GM23248 (cell line): ENCODE data around the gene DDOST. TPM values are rescaled to one million over a fixed set of nuclear protein-coding genes. Genes with fewer than 3 reads are reported as not detected.
"Not testable (repeated sequence)": the region's sequence is repeated elsewhere in the genome, so short reads cannot be mapped to it uniquely, and the experiment has no call there.

Experiments used
- DNase-seq: peaks from one replicate; pipeline ENCODE4 v3.0.0-alpha.2; 2015
- H2AFZ ChIP-seq: fragments of 200-600 bp; sonication (generic); 2 replicates; pipeline ENCODE4 v1.6.1; 2016; ENCODE audit warnings: antibody characterized with exemption
- H3F3A ChIP-seq: fragments of 200-600 bp; sonication (generic); 2 replicates; pipeline ENCODE4 v1.6.1; 2016; ENCODE audit warnings: mild to moderate bottlenecking, antibody characterized with exemption, mixed run types; ENCODE audit not compliant: insufficient read depth
- H3K27ac ChIP-seq: fragments of 200-600 bp; sonication (generic); 2 replicates; pipeline ENCODE4 v1.5.1; 2016; ENCODE audit warnings: mild to moderate bottlenecking
- H3K27me3 ChIP-seq: fragments of 200-600 bp; sonication (generic); replicated peaks from 2 replicates; pipeline ENCODE4 v1.6.1; 2016; ENCODE audit warnings: mild to moderate bottlenecking; ENCODE audit not compliant: insufficient read depth
- H3K36me3 ChIP-seq: fragments of 200-600 bp; sonication (generic); 2 replicates; pipeline ENCODE4 v1.6.1; 2016; ENCODE audit warnings: low read depth, mild to moderate bottlenecking
- H3K4me1 ChIP-seq: fragments of 200-600 bp; sonication (generic); 2 replicates; pipeline ENCODE4 v1.6.1; 2016; ENCODE audit warnings: mild to moderate bottlenecking; ENCODE audit not compliant: insufficient read depth
- H3K4me2 ChIP-seq: fragments of 200-600 bp; sonication (generic); one replicate; pipeline ENCODE4 v1.6.1; 2016; ENCODE audit warnings: mild to moderate bottlenecking; ENCODE audit not compliant: unreplicated experiment
- H3K4me3 ChIP-seq: fragments of 200-600 bp; sonication (generic); 2 replicates; pipeline ENCODE4 v1.5.1; 2016; ENCODE audit warnings: mild to moderate bottlenecking
- H3K79me2 ChIP-seq: fragments of 200-600 bp; sonication (generic); 2 replicates; pipeline ENCODE4 v1.6.1; 2016; ENCODE audit warnings: mild to moderate bottlenecking; ENCODE audit not compliant: insufficient read depth
- H3K9ac ChIP-seq: fragments of 200-600 bp; sonication (generic); 2 replicates; pipeline ENCODE4 v1.6.1; 2016; ENCODE audit warnings: mild to moderate bottlenecking
- H3K9me2 ChIP-seq: fragments of 200-600 bp; sonication (generic); 2 replicates; pipeline ENCODE4 v1.6.1; 2016; ENCODE audit warnings: mixed run types, mild to moderate bottlenecking, moderate library complexity; ENCODE audit not compliant: insufficient read depth
- H3K9me3 ChIP-seq: fragments of 200-600 bp; sonication (generic); one replicate; pipeline ENCODE4 v1.6.1; 2017; ENCODE audit warnings: low read depth
- H4K20me1 ChIP-seq: fragments of 200-600 bp; sonication (generic); 2 replicates; pipeline ENCODE4 v1.6.0; 2016; ENCODE audit not compliant: insufficient read depth
- EZH2 ChIP-seq: fragments of 200-600 bp; sonication (generic); IDR thresholded peaks from 2 replicates; pipeline ENCODE4 v1.6.1; 2018; ENCODE audit warnings: antibody characterized with exemption, mild to moderate bottlenecking; ENCODE audit not compliant: insufficient read depth, poor library complexity, severe bottlenecking
- EZH2phosphoT487 ChIP-seq: fragments of 200-600 bp; sonication (generic); IDR thresholded peaks from 2 replicates; pipeline ENCODE4 v1.6.1; 2018; ENCODE audit warnings: antibody characterized with exemption, moderate library complexity, mild to moderate bottlenecking, low read depth; ENCODE audit not compliant: insufficient read depth
- WGBS, 2 experiments: methylation state at CpG; one replicate each; pipeline ENCODE4 v1.1.6; 2015 to 2017; ENCODE audit warnings: low lambda C conversion rate in 2 of 2, low coverage in 1 of 2; ENCODE audit errors: missing lambda C conversion rate in 2 of 2; 5-methylcytosine and 5-hydroxymethylcytosine counted together
- in situ Hi-C: fragments of 300-500 bp; cut with MboI; formaldehyde crosslinking; loops from 2 replicates; pipeline ENCODE4 v1.15.0; 2020
- polyA plus RNA-seq: library from polyadenylated mRNA; unstranded; fragments of >200 nt; fragmentation: Nextera tagmentation; extraction: Ambion mirVana; gene quantifications from 2 replicates; pipeline ENCODE4 v1.2.1, GENCODE V29; 2016
- total RNA-seq: library from RNA; depleted of rRNA; stranded (reverse); fragments of >200 nt; shearing (Covaris generic); gene quantifications from 2 replicates; pipeline ENCODE4 v1.2.3, GENCODE V29; 2014

DDOST gene
- total and polyA plus RNA-seq, 2 experiments from 2014 or later: 348 to 356 TPM

DNA sequence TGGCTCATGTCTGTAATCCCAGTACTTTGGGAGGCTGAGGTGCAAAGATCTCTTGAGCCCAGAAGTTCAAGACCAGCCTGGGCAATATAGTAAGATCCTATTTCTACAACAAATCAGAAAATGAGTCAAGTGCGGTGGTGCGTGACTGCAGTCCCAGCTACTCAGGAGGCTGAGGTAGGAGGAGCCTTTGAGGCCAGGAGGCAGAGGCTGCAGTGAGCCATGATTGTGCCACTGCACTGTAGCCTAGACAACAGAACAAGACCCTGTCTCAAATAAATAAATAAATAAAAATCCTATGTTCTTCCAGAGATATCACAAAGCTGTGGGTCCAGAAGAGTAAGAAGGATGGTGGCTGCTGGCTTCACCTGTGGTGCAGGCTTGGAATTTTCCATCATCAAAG, 50.2 kb downstream of the DDOST start:
- no peaks in the 10 kb centered on the region for H4K20me1 ChIP-seq
- H3K4me2 ChIP-seq: no peak overlapping the region
- no peaks in the 10 kb centered on the region for H3K79me2 ChIP-seq
- H3K9me3 ChIP-seq: no peaks in the 10 kb centered on the region
- DNase-seq: no peak
- H3K4me3 ChIP-seq: no peak overlapping the region
- H3K27ac ChIP-seq: no peak overlapping the region
- 98 to 100% methylated on average over 2 of the region's 2 CpGs for WGBS, 2 experiments
- H3K9ac ChIP-seq: no peak overlapping the region
- TF ChIP-seq EZH2 (no peak), EZH2phosphoT487 (no peak)
- in situ Hi-C loops: no loop called here
- H3F3A ChIP-seq: peaks cover 20% of the 10 kb centered on the region
- H3K27me3 ChIP-seq: no peaks in the 10 kb centered on the region
- no peaks in the 10 kb centered on the region for H3K36me3 ChIP-seq
- H3K9me2 ChIP-seq: no peaks in the 10 kb centered on the region
- no peak overlapping the region for H2AFZ ChIP-seq
- peaks cover 23% of the 10 kb centered on the region for H3K4me1 ChIP-seq

DNA sequence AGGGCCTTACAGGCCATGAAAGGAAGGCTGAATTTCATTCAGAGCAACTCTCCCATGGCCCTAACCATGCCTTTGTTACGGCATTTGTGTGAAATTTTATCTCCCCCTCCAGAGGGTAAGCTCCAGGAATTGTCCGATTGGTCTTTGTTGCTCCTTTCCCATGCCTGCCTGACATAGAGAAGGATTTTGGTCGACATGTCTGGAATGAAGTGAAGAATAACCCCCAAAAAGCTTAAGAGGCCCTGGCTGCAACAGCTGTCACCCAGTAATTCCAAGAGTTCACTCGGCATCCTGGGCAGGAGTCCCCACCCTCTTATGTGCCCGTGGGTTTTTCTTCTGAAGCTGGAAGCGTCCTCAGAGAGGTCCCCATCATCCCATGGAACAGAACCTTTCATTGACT, 51.6 kb downstream of the DDOST start:
- H3K9me2 ChIP-seq: no peaks in the 10 kb centered on the region
- no peak for DNase-seq
- WGBS, 2 experiments: 95 to 96% methylated on average over 6 of the region's 6 CpGs
- H2AFZ ChIP-seq: no peak overlapping the region
- no peaks in the 10 kb centered on the region for H3K27me3 ChIP-seq
- H3K36me3 ChIP-seq: no peaks in the 10 kb centered on the region
- no peak overlapping the region for H3K4me2 ChIP-seq
- no peaks in the 10 kb centered on the region for H4K20me1 ChIP-seq
- H3K9me3 ChIP-seq: no peaks in the 10 kb centered on the region
- TF ChIP-seq EZH2 (no peak), EZH2phosphoT487 (no peak)
- peaks cover 20% of the 10 kb centered on the region for H3F3A ChIP-seq
- no peaks in the 10 kb centered on the region for H3K79me2 ChIP-seq
- H3K4me1 ChIP-seq: peaks cover 28% of the 10 kb centered on the region
- H3K27ac ChIP-seq: no peak overlapping the region
- in situ Hi-C loops: no loop called here
- H3K9ac ChIP-seq: no peak overlapping the region
- H3K4me3 ChIP-seq: no peak overlapping the region

DNA sequence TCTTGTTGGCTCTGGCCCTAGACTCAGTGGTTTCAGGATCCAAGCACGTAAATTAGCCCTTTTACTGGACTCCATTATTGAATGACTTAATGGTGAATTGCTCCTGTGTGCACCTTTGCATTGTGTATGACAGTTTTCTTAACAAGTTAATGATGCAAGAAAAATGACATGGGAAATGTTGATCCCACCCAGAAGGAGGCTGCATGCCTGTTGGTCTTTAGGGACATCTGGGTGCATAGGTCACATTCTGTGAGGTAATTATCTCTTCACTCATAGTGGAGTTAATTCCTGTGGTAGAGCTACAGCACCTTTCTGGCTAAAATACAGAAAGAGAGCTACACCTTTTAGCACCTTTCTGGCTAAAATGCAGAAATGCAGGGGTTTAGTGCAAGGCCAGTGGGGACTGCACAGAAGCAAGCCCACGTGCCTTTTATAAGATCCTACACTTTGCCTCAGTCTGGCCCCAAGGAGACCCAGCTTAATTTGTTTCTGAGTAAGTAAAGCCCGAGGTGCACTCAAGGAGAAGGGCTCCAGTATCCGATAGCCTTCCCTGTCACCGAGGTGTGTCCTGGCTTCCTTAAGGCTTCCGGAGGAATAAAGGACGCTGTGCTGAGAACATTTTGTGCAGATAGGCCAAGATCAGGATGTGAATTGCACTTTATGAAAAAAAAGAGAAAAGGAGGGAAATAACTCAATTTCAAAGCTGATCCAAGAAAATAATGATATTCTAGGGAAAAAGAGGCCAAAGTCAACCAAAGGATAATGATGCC, 54.2 kb downstream of the DDOST start:
- H3K9ac ChIP-seq, DNase-seq, H3K27ac ChIP-seq, H3K36me3 ChIP-seq, H3K79me2 ChIP-seq, H3K4me2 ChIP-seq, H2AFZ ChIP-seq, H3K27me3 ChIP-seq, in situ Hi-C loops, H3K9me2 ChIP-seq, H3K4me3 ChIP-seq, H4K20me1 ChIP-seq, H3K9me3 ChIP-seq: not testable (repeated sequence)
- peaks cover 18% of the 10 kb centered on the region for H3F3A ChIP-seq
- peaks cover 28% of the 10 kb centered on the region for H3K4me1 ChIP-seq
- WGBS, 2 experiments: 72 to 75% methylated on average over 7 of the region's 7 CpGs

DNA sequence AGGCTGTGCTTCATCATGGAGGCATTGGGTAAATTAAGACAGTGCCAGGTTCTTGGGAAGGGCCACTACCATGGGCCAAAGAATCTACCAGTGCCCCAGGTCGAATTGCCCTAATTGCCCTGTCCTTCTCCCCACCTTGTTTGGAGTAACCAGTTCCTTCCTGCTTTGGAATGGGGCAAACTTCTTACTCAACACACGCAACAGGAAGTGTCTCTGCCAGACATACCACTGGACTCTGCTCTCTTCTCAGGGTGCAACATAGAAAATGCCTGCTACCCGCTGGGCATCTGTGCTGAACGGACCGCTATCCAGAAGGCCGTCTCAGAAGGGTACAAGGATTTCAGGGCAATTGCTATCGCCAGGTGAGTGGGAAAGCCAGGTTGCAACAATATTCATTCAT, 56.5 kb downstream of the DDOST start:
- peak; percentile 32 for DNase-seq
- Histone ChIP-seq H3K79me2 (no peaks in the 10 kb centered on the region), H3K27me3 (no peaks in the 10 kb centered on the region), H2AFZ (no peak overlapping the region), H4K20me1 (no peaks in the 10 kb centered on the region), H3K9ac (no peak overlapping the region), H3K9me3 (no peaks in the 10 kb centered on the region), H3K4me1 (peaks cover 43% of the 10 kb centered on the region), H3K36me3 (no peaks in the 10 kb centered on the region), H3K9me2 (no peaks in the 10 kb centered on the region), H3K4me3 (no peak overlapping the region), H3F3A (peaks cover 28% of the 10 kb centered on the region), H3K4me2 (peak overlapping the region; percentile 21), H3K27ac (peak overlapping the region; percentile 75)
- no peak for TF ChIP-seq EZH2
- TF ChIP-seq EZH2phosphoT487: no peak
- in situ Hi-C loops: no loop called here
- WGBS, 2 experiments: 76 to 81% methylated on average over 7 of the region's 7 CpGs
